GM13976 (cell line): ENCODE measurements around the gene KRTAP4-16.
"Not testable (repeated sequence)": the region's sequence is repeated elsewhere in the genome, so short reads cannot be mapped to it uniquely, and the experiment has no call there.

Experiments used
- DNase-seq: peaks from one replicate; pipeline ENCODE4 v3.0.0; 2012; ENCODE audit warnings: low spot score
- in situ Hi-C: fragments of 300-500 bp; cut with MboI; formaldehyde crosslinking; loops from one replicate; pipeline ENCODE4 v1.12.0; 2022; ENCODE audit warnings: low sequenced_read_pairs, mixed read lengths, inconsistent platforms; ENCODE audit not compliant: unreplicated experiment
- TF ChIP-seq, protein P1 (sequence below): IDR thresholded peaks from 2 replicates; pipeline ENCODE4 v1.5.1; 2012; ENCODE audit warnings: borderline replicate concordance, mild to moderate bottlenecking; ENCODE audit not compliant: insufficient read depth; ENCODE audit errors: extremely low read depth, missing control alignments, control extremely low read depth

KRTAP4-16 gene

DNA sequence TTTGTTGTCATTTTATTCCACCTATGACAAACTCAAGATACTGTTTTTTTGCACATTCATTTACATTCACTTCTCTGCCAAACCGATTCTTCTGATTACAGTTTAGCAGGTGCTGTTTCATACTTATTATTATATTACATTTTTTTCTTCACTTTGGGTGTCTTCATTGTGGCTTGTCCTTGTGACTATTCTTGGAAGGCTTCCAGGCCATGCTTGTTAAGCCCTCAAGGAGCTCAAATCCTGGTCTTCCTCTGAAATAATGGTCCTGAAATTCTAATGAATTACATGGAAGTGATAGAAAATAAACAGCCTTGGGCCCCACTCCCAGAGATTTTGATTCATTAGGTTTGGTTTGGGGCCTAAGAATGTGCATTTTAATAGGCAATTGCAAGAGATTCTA lies 37.7 kb downstream of the KRTAP4-16 start:
- TF ChIP-seq, protein P1, sequence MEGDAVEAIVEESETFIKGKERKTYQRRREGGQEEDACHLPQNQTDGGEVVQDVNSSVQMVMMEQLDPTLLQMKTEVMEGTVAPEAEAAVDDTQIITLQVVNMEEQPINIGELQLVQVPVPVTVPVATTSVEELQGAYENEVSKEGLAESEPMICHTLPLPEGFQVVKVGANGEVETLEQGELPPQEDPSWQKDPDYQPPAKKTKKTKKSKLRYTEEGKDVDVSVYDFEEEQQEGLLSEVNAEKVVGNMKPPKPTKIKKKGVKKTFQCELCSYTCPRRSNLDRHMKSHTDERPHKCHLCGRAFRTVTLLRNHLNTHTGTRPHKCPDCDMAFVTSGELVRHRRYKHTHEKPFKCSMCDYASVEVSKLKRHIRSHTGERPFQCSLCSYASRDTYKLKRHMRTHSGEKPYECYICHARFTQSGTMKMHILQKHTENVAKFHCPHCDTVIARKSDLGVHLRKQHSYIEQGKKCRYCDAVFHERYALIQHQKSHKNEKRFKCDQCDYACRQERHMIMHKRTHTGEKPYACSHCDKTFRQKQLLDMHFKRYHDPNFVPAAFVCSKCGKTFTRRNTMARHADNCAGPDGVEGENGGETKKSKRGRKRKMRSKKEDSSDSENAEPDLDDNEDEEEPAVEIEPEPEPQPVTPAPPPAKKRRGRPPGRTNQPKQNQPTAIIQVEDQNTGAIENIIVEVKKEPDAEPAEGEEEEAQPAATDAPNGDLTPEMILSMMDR, result no peak
- in situ Hi-C loops, result no loop called here
- no peak for DNase-seq

DNA sequence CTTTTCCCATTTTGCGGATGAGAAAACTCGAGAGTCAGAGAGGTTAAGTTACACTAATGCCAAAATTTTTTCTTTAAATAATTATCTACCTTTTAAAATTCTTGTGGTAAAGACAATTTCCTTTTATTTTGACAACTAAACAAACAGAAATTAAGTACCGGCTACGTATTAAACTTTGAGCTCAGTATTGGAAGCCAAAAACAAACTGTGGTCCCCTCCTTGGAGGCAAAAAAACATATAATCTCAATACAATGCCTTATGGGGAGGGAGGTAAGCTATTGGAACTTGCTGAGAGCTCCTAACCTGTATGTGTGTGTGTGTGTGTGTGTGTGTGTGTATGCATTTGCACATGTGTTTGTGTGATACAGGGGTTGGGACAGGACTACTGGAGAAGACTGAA lies 38.6 kb downstream of the KRTAP4-16 start:
- in situ Hi-C loops, result no loop called here
- no peak for DNase-seq
- TF ChIP-seq, protein P1, result no peak

DNA sequence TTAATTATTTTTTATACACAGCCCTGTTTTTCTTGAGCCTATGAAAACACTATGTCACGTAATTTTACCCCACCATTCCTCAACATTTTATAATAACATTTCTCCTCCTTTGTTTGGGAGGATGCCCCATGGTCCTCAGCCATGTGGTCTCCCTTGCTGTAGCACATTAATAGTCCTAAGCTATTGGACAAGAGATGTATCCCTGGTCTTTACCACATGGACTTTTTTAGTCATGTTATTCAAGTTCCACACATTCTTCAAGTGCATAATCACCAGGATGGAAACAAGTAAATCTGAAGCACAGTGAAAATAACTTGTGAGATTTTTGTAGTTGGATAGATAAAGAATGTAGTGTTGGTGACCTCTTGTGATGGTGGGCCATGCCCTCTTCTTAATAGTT lies 40.0 kb downstream of the KRTAP4-16 start:
- no peak for DNase-seq
- TF ChIP-seq, protein P1, result no peak
- in situ Hi-C loops, result no loop called here

DNA sequence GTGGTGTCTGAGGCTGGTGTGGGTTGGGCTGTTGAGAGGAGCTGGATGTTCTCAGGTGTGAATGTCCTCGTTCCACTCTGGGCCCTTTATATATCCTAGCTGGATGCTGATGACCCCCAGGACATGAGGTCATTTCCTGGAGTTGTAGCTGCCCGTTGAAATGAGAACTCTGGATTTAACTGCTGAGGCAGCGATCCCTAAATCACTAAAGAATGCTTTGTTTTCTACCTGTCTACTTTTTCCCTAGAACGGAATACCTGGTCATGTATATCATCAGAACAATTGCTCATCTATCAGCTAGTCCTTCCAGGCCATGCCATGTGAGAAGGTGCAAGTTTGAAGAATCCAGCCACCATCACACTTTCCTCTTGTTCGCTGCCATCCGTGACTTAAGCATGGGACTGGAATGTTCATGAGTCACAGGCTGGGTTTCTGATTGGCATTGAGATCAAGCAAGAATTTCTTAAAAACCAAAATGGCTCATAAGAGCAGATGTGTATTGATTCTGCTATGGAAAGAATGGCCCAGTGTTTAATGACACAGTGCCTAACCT lies 41.9 kb downstream of the KRTAP4-16 start, which contains the start of gene KRTAP2-3:
KRTAP2-3 (minus strand) TSS at position 63 of the 553 bp plus-strand sequence. CDS start 64 bp downstream, outside the sequence.
- no peak for DNase-seq
- TF ChIP-seq, protein P1, result no peak

DNA sequence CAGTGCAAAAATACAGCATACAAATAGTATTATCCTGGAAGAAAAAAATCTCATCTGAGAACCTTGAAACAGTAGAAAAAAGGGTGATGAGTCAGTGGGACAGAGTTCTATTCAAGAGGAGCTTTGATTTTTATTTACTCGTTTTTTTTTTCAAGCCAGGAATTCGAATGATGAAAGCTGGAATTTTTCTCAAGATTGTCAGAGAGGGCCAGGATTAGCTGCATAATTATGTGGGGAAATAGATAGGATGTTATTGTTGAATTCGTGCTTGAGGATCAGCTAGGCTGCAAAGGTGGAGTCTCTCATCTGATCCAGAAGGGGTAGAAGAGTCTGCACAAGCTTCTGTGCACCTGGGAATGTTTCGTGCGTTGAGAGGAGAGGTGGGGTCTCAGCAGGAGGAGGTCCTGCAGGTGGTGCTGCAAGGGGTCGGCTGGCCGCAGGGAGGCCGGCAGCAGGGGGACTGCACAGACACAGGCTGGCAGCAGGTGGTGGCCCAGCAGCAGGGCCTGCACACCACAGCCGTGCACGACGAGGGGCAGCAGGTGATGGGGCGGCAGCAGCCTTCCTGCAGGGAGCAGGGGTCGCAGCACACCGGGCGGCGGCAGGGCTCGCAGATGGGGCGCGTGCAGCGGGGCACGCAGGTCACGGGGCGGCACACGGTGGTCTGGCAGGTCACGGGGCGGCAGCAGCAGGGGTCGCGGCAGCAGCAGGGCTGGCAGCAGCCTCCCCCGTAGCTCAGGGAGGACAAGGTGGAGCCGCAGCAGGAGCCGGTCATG lies 42.5 kb downstream of the KRTAP4-16 start:
- in situ Hi-C loops, DNase-seq: not testable (repeated sequence)

More for the DNA sequence above, 41.9 kb downstream of the KRTAP4-16 start, which contains the start of gene KRTAP2-3:
- in situ Hi-C loops, result no loop called here

DNA sequence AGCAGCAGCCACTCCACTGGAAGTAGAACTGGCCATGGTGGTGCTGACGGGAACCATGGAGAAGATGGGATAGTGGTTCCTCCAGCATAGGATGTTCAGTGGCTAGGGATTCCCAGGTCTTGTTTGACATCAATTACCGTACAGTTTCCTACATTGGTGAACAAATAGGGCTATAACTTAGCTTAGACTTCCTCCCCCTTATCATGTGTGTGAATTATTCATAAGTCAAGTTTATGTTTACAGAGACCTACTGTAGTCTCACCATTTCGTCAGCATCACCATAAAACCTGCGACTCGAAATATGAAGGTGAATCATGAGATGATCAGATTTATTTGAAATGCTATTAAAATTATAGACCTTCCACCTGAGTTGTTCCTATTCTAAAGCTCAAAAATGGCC lies 43.3 kb downstream of the KRTAP4-16 start:
- in situ Hi-C loops, result no loop called here
- no peak for DNase-seq
- TF ChIP-seq, protein P1, result no peak

DNA sequence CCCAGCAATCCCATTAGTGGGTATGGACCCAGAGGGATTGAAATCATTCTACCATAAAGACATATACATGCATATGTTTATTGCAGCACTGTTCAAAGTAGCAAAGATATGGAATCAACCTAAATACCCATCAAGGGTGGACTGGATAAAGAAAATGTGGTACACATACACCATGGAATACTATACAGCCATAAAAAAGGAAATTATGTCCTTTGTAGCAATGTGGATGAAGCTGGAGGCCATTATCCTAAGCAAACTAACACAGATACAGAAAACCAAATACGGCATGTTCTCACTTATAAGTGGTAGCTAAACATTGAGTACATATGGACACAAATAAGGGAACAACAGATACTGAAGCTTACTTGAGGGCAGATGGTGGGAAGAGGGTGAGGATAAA lies 44.5 kb downstream of the KRTAP4-16 start:
- TF ChIP-seq, protein P1, result no peak
- no peak for DNase-seq
- in situ Hi-C loops, result no loop called here

DNA sequence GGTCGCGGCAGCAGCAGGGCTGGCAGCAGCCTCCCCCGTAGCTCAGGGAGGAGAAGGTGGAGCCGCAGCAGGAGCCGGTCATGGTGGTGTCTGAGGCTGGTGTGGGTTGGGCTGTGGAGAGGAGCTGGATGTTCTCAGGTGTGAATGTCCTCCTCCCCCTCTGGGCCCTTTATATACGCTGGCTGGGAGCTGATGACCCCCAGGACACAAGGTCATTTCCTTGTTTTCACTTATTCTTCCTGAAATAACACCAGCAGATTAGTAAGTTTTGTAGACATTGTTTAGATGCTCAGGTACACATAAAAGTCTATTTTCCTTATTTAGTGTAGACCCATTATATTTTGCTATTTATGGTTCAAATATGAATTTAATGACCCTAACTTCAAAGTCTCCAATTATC lies 46.9 kb downstream of the KRTAP4-16 start, which contains the start of gene KRTAP2-2:
KRTAP2-2 (minus strand) TSS at position 101 of the 400 bp plus-strand sequence; CDS start at position 82, 19 bp downstream.
- in situ Hi-C loops, DNase-seq: not testable (repeated sequence)

DNA sequence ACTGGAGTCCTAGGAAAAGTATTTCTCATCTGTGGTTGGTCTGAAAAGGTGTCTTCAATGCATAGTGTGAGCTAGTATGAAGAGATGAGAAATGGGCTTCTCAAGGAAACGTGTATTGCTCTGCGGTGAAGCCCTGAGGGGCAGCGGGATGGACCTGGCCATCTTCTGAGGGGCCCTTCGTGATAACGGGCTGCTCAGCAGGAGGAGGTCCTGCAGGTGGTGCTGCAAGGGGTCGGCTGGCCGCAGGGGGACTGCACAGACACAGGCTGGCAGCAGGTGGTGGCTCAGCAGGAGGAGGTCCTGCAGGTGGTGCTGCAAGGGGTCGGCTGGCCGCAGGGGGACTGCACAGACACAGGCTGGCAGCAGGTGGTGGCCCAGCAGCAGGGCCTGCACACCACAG lies 47.5 kb downstream of the KRTAP4-16 start:
- DNase-seq, in situ Hi-C loops: not testable (repeated sequence)
